WTC11 (cell line): ENCODE results near the gene BHLHE23. TPM values are rescaled to one million over a fixed set of nuclear protein-coding genes. Genes with fewer than 3 reads are reported as not detected.

Experiments used
- ATAC-seq: fragments of 200-7000 bp; cut with Tn5 transposase; 2 replicates; pipeline ENCODE4 v1.10.0; 2021; ENCODE audit warnings: mild to moderate bottlenecking, moderate library complexity
- CTCF ChIA-PET: fragments of 300-600 bp; sonication (Branson Sonifier 250); formaldehyde crosslinking; loops from one replicate; lab custom pipeline; 2021; ENCODE audit warnings: antibody characterized with exemption; lab: Charles Lee
- POLR2A ChIA-PET: fragments of 350-600 bp; sonication (Branson Sonifier 250); formaldehyde crosslinking; loops from one replicate; lab custom pipeline; 2021; ENCODE audit warnings: antibody characterized with exemption; lab: Charles Lee
- DNase-seq: peaks from one replicate; pipeline ENCODE4 v3.0.0; 2021; ENCODE audit warnings: low spot score
- H3K27ac Mint-ChIP-seq: 2 replicates; pipeline ENCODE4 v1.8.0; 2021; ENCODE audit warnings: mixed read lengths
- H3K27me3 Mint-ChIP-seq: 2 replicates; pipeline ENCODE4 v1.8.0; 2021; ENCODE audit warnings: low read depth, mild to moderate bottlenecking, moderate library complexity, mixed read lengths
- H3K36me3 Mint-ChIP-seq: 2 replicates; pipeline ENCODE4 v1.8.0; 2021; ENCODE audit warnings: mixed read lengths
- H3K4me1 Mint-ChIP-seq: 2 replicates; pipeline ENCODE4 v1.8.0; 2022; ENCODE audit warnings: mixed read lengths
- H3K4me3 Mint-ChIP-seq: 2 replicates; pipeline ENCODE4 v1.8.0; 2021; ENCODE audit warnings: mild to moderate bottlenecking, moderate library complexity, mixed read lengths
- H3K9me3 Mint-ChIP-seq: 2 replicates; pipeline ENCODE4 v1.8.0; 2021; ENCODE audit warnings: mixed read lengths
- AFF4 ChIP-seq: sonication (generic); formaldehyde crosslinking; IDR thresholded peaks from 2 replicates; pipeline ENCODE4 v1.8.1; 2023; ENCODE audit warnings: mild to moderate bottlenecking, missing genetic modification reagents, borderline replicate concordance
- CBFB ChIP-seq: sonication (generic); formaldehyde crosslinking; IDR thresholded peaks from 2 replicates; pipeline ENCODE4 v1.8.1; 2022; ENCODE audit warnings: mild to moderate bottlenecking, low read depth, missing genetic modification reagents
- CREB1 ChIP-seq: sonication (generic); formaldehyde crosslinking; IDR thresholded peaks from 2 replicates; pipeline ENCODE4 v1.8.0; 2023; ENCODE audit warnings: mild to moderate bottlenecking, missing genetic modification reagents
- GABPB1 ChIP-seq: sonication (generic); formaldehyde crosslinking; IDR thresholded peaks from 2 replicates; pipeline ENCODE4 v1.8.1; 2023; ENCODE audit warnings: mild to moderate bottlenecking, missing genetic modification reagents
- HMGXB4 ChIP-seq: sonication (generic); formaldehyde crosslinking; IDR thresholded peaks from 2 replicates; pipeline ENCODE4 v1.8.1; 2023; ENCODE audit warnings: mild to moderate bottlenecking, moderate library complexity, missing genetic modification reagents
- IRF1 ChIP-seq: sonication (generic); formaldehyde crosslinking; IDR thresholded peaks from 2 replicates; pipeline ENCODE4 v1.8.0; 2023; ENCODE audit warnings: missing genetic modification reagents
- JAZF1 ChIP-seq: fragments of 250-450 bp; sonication (Bioruptor Pico); IDR thresholded peaks from 2 replicates; pipeline ENCODE4 v1.9.0; 2021; ENCODE audit warnings: moderate library complexity, mild to moderate bottlenecking, inconsistent platforms
- KAT7 ChIP-seq: sonication (generic); formaldehyde crosslinking; IDR thresholded peaks from 2 replicates; pipeline ENCODE4 v1.8.1; 2023; ENCODE audit warnings: missing genetic modification reagents, mild to moderate bottlenecking, borderline replicate concordance
- MXD4 ChIP-seq: fragments of 250-450 bp; sonication (Bioruptor Pico); IDR thresholded peaks from 2 replicates; pipeline ENCODE4 v1.8.0; 2021; ENCODE audit warnings: mild to moderate bottlenecking, moderate library complexity, borderline replicate concordance
- NFYB ChIP-seq: sonication (generic); formaldehyde crosslinking; conservative IDR thresholded peaks from 2 replicates; pipeline ENCODE4 v1.8.0; 2022; ENCODE audit warnings: low read depth, missing genetic modification reagents
- NR2C2 ChIP-seq: sonication (generic); formaldehyde crosslinking; IDR thresholded peaks from 2 replicates; pipeline ENCODE4 v1.8.0; 2022; ENCODE audit warnings: mild to moderate bottlenecking, missing genetic modification reagents
- PRRX2 ChIP-seq: fragments of 250-450 bp; sonication (Bioruptor Pico); IDR thresholded peaks from 2 replicates; pipeline ENCODE4 v1.8.0; 2021; ENCODE audit warnings: mild to moderate bottlenecking
- RELA ChIP-seq: sonication (generic); formaldehyde crosslinking; IDR thresholded peaks from 2 replicates; pipeline ENCODE4 v1.8.1; 2022; ENCODE audit warnings: missing genetic modification reagents, mild to moderate bottlenecking, borderline replicate concordance
- ZNF232 ChIP-seq: sonication (generic); formaldehyde crosslinking; IDR thresholded peaks from 2 replicates; pipeline ENCODE4 v1.8.0; 2022; ENCODE audit warnings: mild to moderate bottlenecking, missing genetic modification reagents
- ZNF281 ChIP-seq: sonication (generic); formaldehyde crosslinking; IDR thresholded peaks from 2 replicates; pipeline ENCODE4 v1.8.0; 2023; ENCODE audit warnings: mild to moderate bottlenecking, missing genetic modification reagents
- ZNF671 ChIP-seq: fragments of 250-450 bp; sonication (Bioruptor Pico); IDR thresholded peaks from 2 replicates; pipeline ENCODE4 v1.8.0; 2021; ENCODE audit warnings: mild to moderate bottlenecking
- total RNA-seq: library from RNA; stranded (reverse); gene quantifications from 3 replicates; pipeline ENCODE4 v1.2.3, GENCODE V29; 2021
- TF ChIP-seq, protein P1 (sequence below): sonication (generic); formaldehyde crosslinking; IDR thresholded peaks from 2 replicates; pipeline ENCODE4 v1.8.0; 2022; ENCODE audit warnings: mild to moderate bottlenecking, missing genetic modification reagents
- TF ChIP-seq, protein P2 (sequence below): sonication (generic); formaldehyde crosslinking; IDR thresholded peaks from 2 replicates; pipeline ENCODE4 v1.8.1; 2022; ENCODE audit warnings: low read depth, mild to moderate bottlenecking, moderate library complexity, missing genetic modification reagents, borderline replicate concordance
- TF ChIP-seq, protein P3 (sequence below): fragments of 200-600 bp; IDR thresholded peaks from 2 replicates; pipeline ENCODE4 v1.8.0; 2022; ENCODE audit warnings: antibody characterized with exemption

BHLHE23 gene
- total RNA-seq, 1 experiment from 2014 or later = 1.3 TPM

- no peak for DNase-seq
- Mint-ChIP-seq H3K4me1 (no peaks in the 10 kb centered on the region), H3K4me3 (no peak overlapping the region), H3K9me3 (peaks cover 14% of the 10 kb centered on the region), H3K27me3 (peaks cover 9% of the 10 kb centered on the region; the same call in 1 of the 2 replicates), H3K36me3 (0 out of 2 replicates have a peak, but pooled peaks cover 6% of the 10 kb centered on the region), H3K27ac (no peak overlapping the region)
- CTCF ChIA-PET = no interaction called here
- POLR2A ChIA-PET = no interaction called here
- no peak for ATAC-seq
- TF ChIP-seq IRF1 (CRISPR knock-in tag) (no peak), ZNF671 (no peak), PRRX2 (CRISPR knock-in tag) (no peak), ZNF232 (no peak), CREB1 (no peak), AFF4 (CRISPR knock-in tag) (no peak), ZNF281 (no peak), HMGXB4 (CRISPR knock-in tag) (no peak), JAZF1 (no peak), GABPB1 (CRISPR knock-in tag) (no peak), RELA (CRISPR knock-in tag) (no peak), NR2C2 (no peak), MXD4 (CRISPR knock-in tag) (no peak), KAT7 (no peak), CBFB (CRISPR knock-in tag) (no peak), NFYB (no peak)
- TF ChIP-seq, protein P1, sequence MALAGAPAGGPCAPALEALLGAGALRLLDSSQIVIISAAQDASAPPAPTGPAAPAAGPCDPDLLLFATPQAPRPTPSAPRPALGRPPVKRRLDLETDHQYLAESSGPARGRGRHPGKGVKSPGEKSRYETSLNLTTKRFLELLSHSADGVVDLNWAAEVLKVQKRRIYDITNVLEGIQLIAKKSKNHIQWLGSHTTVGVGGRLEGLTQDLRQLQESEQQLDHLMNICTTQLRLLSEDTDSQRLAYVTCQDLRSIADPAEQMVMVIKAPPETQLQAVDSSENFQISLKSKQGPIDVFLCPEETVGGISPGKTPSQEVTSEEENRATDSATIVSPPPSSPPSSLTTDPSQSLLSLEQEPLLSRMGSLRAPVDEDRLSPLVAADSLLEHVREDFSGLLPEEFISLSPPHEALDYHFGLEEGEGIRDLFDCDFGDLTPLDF = no peak
- TF ChIP-seq, protein P2, sequence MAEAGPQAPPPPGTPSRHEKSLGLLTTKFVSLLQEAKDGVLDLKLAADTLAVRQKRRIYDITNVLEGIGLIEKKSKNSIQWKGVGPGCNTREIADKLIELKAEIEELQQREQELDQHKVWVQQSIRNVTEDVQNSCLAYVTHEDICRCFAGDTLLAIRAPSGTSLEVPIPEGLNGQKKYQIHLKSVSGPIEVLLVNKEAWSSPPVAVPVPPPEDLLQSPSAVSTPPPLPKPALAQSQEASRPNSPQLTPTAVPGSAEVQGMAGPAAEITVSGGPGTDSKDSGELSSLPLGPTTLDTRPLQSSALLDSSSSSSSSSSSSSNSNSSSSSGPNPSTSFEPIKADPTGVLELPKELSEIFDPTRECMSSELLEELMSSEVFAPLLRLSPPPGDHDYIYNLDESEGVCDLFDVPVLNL = no peak
- TF ChIP-seq, protein P3, sequence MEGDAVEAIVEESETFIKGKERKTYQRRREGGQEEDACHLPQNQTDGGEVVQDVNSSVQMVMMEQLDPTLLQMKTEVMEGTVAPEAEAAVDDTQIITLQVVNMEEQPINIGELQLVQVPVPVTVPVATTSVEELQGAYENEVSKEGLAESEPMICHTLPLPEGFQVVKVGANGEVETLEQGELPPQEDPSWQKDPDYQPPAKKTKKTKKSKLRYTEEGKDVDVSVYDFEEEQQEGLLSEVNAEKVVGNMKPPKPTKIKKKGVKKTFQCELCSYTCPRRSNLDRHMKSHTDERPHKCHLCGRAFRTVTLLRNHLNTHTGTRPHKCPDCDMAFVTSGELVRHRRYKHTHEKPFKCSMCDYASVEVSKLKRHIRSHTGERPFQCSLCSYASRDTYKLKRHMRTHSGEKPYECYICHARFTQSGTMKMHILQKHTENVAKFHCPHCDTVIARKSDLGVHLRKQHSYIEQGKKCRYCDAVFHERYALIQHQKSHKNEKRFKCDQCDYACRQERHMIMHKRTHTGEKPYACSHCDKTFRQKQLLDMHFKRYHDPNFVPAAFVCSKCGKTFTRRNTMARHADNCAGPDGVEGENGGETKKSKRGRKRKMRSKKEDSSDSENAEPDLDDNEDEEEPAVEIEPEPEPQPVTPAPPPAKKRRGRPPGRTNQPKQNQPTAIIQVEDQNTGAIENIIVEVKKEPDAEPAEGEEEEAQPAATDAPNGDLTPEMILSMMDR = no peak
Observed at GRCh38 chr20:63045991-63046390, 39.2 kb upstream of the BHLHE23 start.
